ENCODE measurements around the gene GOLIM4. TPM values are rescaled to one million over a fixed set of nuclear protein-coding genes. Genes with fewer than 3 reads are reported as not detected.

GOLIM4 gene
- total and polyA plus RNA-seq, 2 of the 13 experiments (the other 11 are each of a cell fraction or from before 2014, with no cell fraction given), result 10.9 to 47.7 TPM

GRCh38 chr3:168094877-168095610, 680 bp downstream of the GOLIM4 start (continued):
- TF ChIP-seq ARID4A (CRISPR knock-in tag; IDR thresholded peaks at IDR 0.05; ENCODE audit: borderline replicate concordance), result peak; percentile 27; the same call in 1 of the 2 replicates
- TF ChIP-seq MEF2D (CRISPR knock-in tag; IDR thresholded peaks at IDR 0.05), result no peak
- TF ChIP-seq MBNL3 (CRISPR knock-in tag; conservative IDR thresholded peaks at IDR 0.05), result no peak
- TF ChIP-seq HES4 (CRISPR knock-in tag; IDR thresholded peaks at IDR 0.05; ENCODE audit: borderline replicate concordance), result no peak
- no peak for TF ChIP-seq HNF4G (IDR thresholded peaks at IDR 0.05; ENCODE audit: borderline replicate concordance, low read depth, low read length)
- no peak for TF ChIP-seq HNF4G (CRISPR knock-in tag; IDR thresholded peaks at IDR 0.05; ENCODE audit: borderline replicate concordance, low read depth)
- TF ChIP-seq REL (CRISPR knock-in tag; conservative IDR thresholded peaks at IDR 0.05), result no peak
- TF ChIP-seq ZNF580 (CRISPR knock-in tag; IDR thresholded peaks at IDR 0.05; ENCODE audit: borderline replicate concordance, low read depth), result no peak
- TF ChIP-seq ZBTB26 (CRISPR knock-in tag; IDR thresholded peaks at IDR 0.05; ENCODE audit: borderline replicate concordance), result no peak
- TF ChIP-seq ONECUT2 (CRISPR knock-in tag; IDR thresholded peaks at IDR 0.05), result no peak
- TF ChIP-seq HNF4A (CRISPR knock-in tag; IDR thresholded peaks at IDR 0.05), result no peak
- no peak for TF ChIP-seq CEBPB (IDR thresholded peaks at IDR 0.05; ENCODE audit: borderline replicate concordance, low read depth, low read length)
- no peak for TF ChIP-seq BORCS8-MEF2B (CRISPR knock-in tag; IDR thresholded peaks at IDR 0.05)
- TF ChIP-seq ZNF496 (CRISPR knock-in tag; IDR thresholded peaks at IDR 0.05; ENCODE audit: insufficient replicate concordance), result no peak
- 0 out of 2 replicates have a peak, but pooled peaks have one; percentile 34 for TF ChIP-seq KDM5B (CRISPR knock-in tag; IDR thresholded peaks at IDR 0.05; ENCODE audit: borderline replicate concordance)
- TF ChIP-seq SOX6 (IDR thresholded peaks at IDR 0.05), result no peak
- peak; percentile 19; the same call in 1 of the 2 replicates for TF ChIP-seq SOX6 (CRISPR knock-in tag; IDR thresholded peaks at IDR 0.05)
- TF ChIP-seq ZNF674 (CRISPR knock-in tag; IDR thresholded peaks at IDR 0.05; ENCODE audit: low read depth), result no peak
- no peak for TF ChIP-seq REST (IDR thresholded peaks at IDR 0.05; ENCODE audit: borderline replicate concordance in 1 of 2, low read depth in 1 of 2, low read length in 2 of 2)

Data from HepG2 (cell line).